LNCaP clone FGC (cell line): ENCODE data around the gene ZFP64.
"Not testable (repeated sequence)": the region's sequence is repeated elsewhere in the genome, so short reads cannot be mapped to it uniquely, and the experiment has no call there.

Source experiments
- DNase-seq: peaks from one replicate; pipeline ENCODE4 v3.0.0-alpha.2; 2011; ENCODE audit warnings: low read depth
- H3K4me3 ChIP-seq: 2 replicates; pipeline ENCODE4 v1.5.1; 2011; ENCODE audit warnings: mild to moderate bottlenecking, low read depth, low read length, control low read depth
- CTCF ChIP-seq: IDR thresholded peaks from 2 replicates; pipeline ENCODE4 v1.5.1; 2012; ENCODE audit warnings: mild to moderate bottlenecking; ENCODE audit not compliant: control insufficient read depth, insufficient read depth; ENCODE audit errors: extremely low read depth

The ZFP64 gene

GRCh38 chr20:52204136-52204535 lies 12.6 kb upstream of the ZFP64 start:
- TF ChIP-seq CTCF: no peak
- no peak overlapping the region for H3K4me3 ChIP-seq
- DNase-seq: no peak

- no peak for TF ChIP-seq CTCF
- H3K4me3 ChIP-seq: no peak overlapping the region
- no peak for DNase-seq
Observed at GRCh38 chr20:52201395-52201794, 9.8 kb upstream of the ZFP64 start.

- no peak overlapping the region for H3K4me3 ChIP-seq
- TF ChIP-seq CTCF: no peak
- no peak for DNase-seq
Observed at GRCh38 chr20:52200870-52201269, 9.3 kb upstream of the ZFP64 start.

- H3K4me3 ChIP-seq: no peak overlapping the region
- no peak for TF ChIP-seq CTCF
- DNase-seq: no peak
Observed at GRCh38 chr20:52196845-52197244, 5.3 kb upstream of the ZFP64 start.

- no peak for TF ChIP-seq CTCF
Observed at GRCh38 chr20:52193886-52194545, 2.4 kb upstream of the ZFP64 start.

GRCh38 chr20:52193133-52193532 lies 1.6 kb upstream of the ZFP64 start:
- no peak for TF ChIP-seq CTCF
- no peak for DNase-seq
- no peak overlapping the region for H3K4me3 ChIP-seq

More at GRCh38 chr20:52193886-52194545, 2.4 kb upstream of the ZFP64 start:
- peak; percentile 72 for DNase-seq
- H3K4me3 ChIP-seq: no peak overlapping the region

GRCh38 chr20:52192719-52193007 lies 1.1 kb upstream of the ZFP64 start:
- DNase-seq: not testable (repeated sequence)
- H3K4me3 ChIP-seq: peak overlapping the region; percentile 92; the same call in 1 of the 2 replicates
